ENCODE results near the gene RBMS2.

DNA sequence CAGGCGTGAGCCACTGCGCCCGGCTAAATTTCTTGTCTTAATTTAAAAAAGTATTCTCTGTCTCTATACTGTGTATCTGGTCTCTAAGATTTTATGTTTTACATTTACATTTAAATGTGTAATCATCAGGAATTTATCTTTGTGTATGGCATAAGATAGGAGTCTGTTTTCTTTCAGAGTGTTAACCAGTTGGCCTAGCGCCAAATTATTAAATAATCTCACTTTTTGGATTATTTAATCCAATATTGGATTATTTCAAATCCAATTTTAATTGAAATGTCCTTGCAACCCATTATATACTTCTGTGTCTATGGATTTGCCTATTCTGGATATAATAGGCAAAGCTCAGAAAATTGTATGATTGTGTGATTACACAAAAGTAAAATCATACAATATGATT lies 63.5 kb downstream of the RBMS2 start:
- no peak for TF ChIP-seq SP3 (tag by site-specific recombination; IDR thresholded peaks at IDR 0.05)
- TF ChIP-seq ZNF239 (tag by site-specific recombination; IDR thresholded peaks at IDR 0.05), result no peak
- no peak for TF ChIP-seq ZNF658 (tag by site-specific recombination; IDR thresholded peaks at IDR 0.05)
- TF ChIP-seq, protein P1, sequence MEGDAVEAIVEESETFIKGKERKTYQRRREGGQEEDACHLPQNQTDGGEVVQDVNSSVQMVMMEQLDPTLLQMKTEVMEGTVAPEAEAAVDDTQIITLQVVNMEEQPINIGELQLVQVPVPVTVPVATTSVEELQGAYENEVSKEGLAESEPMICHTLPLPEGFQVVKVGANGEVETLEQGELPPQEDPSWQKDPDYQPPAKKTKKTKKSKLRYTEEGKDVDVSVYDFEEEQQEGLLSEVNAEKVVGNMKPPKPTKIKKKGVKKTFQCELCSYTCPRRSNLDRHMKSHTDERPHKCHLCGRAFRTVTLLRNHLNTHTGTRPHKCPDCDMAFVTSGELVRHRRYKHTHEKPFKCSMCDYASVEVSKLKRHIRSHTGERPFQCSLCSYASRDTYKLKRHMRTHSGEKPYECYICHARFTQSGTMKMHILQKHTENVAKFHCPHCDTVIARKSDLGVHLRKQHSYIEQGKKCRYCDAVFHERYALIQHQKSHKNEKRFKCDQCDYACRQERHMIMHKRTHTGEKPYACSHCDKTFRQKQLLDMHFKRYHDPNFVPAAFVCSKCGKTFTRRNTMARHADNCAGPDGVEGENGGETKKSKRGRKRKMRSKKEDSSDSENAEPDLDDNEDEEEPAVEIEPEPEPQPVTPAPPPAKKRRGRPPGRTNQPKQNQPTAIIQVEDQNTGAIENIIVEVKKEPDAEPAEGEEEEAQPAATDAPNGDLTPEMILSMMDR (tag by site-specific recombination; IDR thresholded peaks at IDR 0.05), result no peak
- TF ChIP-seq ZNF426 (tag by site-specific recombination; IDR thresholded peaks at IDR 0.05), result no peak
- no peak for TF ChIP-seq SP2 (tag by site-specific recombination; IDR thresholded peaks at IDR 0.05)
- no peak for TF ChIP-seq ZBTB17 (tag by site-specific recombination; IDR thresholded peaks at IDR 0.05)
- TF ChIP-seq, protein P2, sequence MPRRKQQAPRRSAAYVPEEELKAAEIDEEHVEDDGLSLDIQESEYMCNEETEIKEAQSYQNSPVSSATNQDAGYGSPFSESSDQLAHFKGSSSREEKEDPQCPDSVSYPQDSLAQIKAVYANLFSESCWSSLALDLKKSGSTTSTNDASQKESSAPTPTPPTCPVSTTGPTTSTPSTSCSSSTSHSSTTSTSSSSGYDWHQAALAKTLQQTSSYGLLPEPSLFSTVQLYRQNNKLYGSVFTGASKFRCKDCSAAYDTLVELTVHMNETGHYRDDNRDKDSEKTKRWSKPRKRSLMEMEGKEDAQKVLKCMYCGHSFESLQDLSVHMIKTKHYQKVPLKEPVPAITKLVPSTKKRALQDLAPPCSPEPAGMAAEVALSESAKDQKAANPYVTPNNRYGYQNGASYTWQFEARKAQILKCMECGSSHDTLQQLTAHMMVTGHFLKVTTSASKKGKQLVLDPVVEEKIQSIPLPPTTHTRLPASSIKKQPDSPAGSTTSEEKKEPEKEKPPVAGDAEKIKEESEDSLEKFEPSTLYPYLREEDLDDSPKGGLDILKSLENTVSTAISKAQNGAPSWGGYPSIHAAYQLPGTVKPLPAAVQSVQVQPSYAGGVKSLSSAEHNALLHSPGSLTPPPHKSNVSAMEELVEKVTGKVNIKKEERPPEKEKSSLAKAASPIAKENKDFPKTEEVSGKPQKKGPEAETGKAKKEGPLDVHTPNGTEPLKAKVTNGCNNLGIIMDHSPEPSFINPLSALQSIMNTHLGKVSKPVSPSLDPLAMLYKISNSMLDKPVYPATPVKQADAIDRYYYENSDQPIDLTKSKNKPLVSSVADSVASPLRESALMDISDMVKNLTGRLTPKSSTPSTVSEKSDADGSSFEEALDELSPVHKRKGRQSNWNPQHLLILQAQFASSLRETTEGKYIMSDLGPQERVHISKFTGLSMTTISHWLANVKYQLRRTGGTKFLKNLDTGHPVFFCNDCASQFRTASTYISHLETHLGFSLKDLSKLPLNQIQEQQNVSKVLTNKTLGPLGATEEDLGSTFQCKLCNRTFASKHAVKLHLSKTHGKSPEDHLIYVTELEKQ (tag by site-specific recombination; IDR thresholded peaks at IDR 0.05; ENCODE audit: borderline replicate concordance), result no peak
- TF ChIP-seq ZNF433 (tag by site-specific recombination; IDR thresholded peaks at IDR 0.05; ENCODE audit: low read depth), result no peak

Measured in HEK293 (cell line).